ENCODE data around the gene WRNIP1. TPM values are rescaled to one million over a fixed set of nuclear protein-coding genes. Genes with fewer than 3 reads are reported as not detected.

WRNIP1 gene
- total and polyA plus RNA-seq, 2 of the 13 experiments (the other 11 are each of a cell fraction or from before 2014, with no cell fraction given) = 77.7 to 90.3 TPM

- H3K9me3 ChIP-seq (ENCODE audit: low read length) = no peaks in the 10 kb centered on the region
- H3K9ac ChIP-seq (ENCODE audit: insufficient read depth, low read depth, low read length) = no peak overlapping the region
- TF ChIP-seq IRF9 (CRISPR knock-in tag; IDR thresholded peaks at IDR 0.05; ENCODE audit: borderline replicate concordance) (no peak), ZNF574 (CRISPR knock-in tag; IDR thresholded peaks at IDR 0.05) (no peak), ZFP41 (CRISPR knock-in tag; IDR thresholded peaks at IDR 0.05; ENCODE audit: borderline replicate concordance) (no peak), USF2 (IDR thresholded peaks at IDR 0.05; ENCODE audit: low read depth, low read length) (no peak), USF2 (CRISPR knock-in tag; IDR thresholded peaks at IDR 0.05; ENCODE audit: borderline replicate concordance) (no peak), CBFB (CRISPR knock-in tag; IDR thresholded peaks at IDR 0.05) (no peak), ZMYM2 (CRISPR knock-in tag; IDR thresholded peaks at IDR 0.05) (no peak), AKNA (CRISPR knock-in tag; IDR thresholded peaks at IDR 0.05; ENCODE audit: borderline replicate concordance) (no peak), CREM (IDR thresholded peaks at IDR 0.05) (0 out of 2 replicates have a peak, but pooled peaks have one; percentile 1), CREM (CRISPR knock-in tag; IDR thresholded peaks at IDR 0.05) (no peak)
- H3K36me3 ChIP-seq (replicated peaks in 1 of 2; ENCODE audit: control insufficient read depth in 1 of 2, insufficient read depth in 2 of 2, low read length in 2 of 2) = no peaks in the 10 kb centered on the region
- H2AFZ ChIP-seq (ENCODE audit: low read length) = no peak overlapping the region
- no peak for FAIRE-seq
- POLR2A ChIA-PET = no interaction called here
- H4K20me1 ChIP-seq (ENCODE audit: insufficient read depth, low read length) = no peaks in the 10 kb centered on the region
- no peak for ATAC-seq
- H3K27me3 ChIP-seq (ENCODE audit: control insufficient read depth in 1 of 2, insufficient read depth in 2 of 2, low read length in 2 of 2) = no peaks in the 10 kb centered on the region
- no peak for DNase-seq (ENCODE audit: low spot score)
- no peak overlapping the region for H3K4me2 ChIP-seq (ENCODE audit: low read depth, low read length)
- intact Hi-C loops (cut with micrococcal nuclease; ENCODE audit: unreplicated experiment) (no loop called here), in situ Hi-C loops (cut with HindIII; ENCODE audit: extremely low pct_ligation_motif_present, low pct_unique_long_range_greater_than_20kb) (no loop called here)
- BruUV-seq (replicated peaks) = no TSS peak
- H3K4me3 ChIP-seq (replicated peaks in 1 of 3; ENCODE audit: insufficient read depth in 1 of 3, low read depth in 2 of 3, low read length in 3 of 3) = no peak overlapping the region
- CTCF ChIA-PET (ENCODE audit: low intra/inter-chr PET ratio, low total read pairs) = no interaction called here
- no peak overlapping the region for H3K27ac ChIP-seq (ENCODE audit: extremely low read length, insufficient read depth, low read length)
- 42% methylated on average over 2 of the region's 2 CpGs for WGBS (ENCODE audit: low lambda C conversion rate)
- peaks cover 34% of the 10 kb centered on the region for H3K4me1 ChIP-seq (ENCODE audit: insufficient read depth, low read length)
- H3K79me2 ChIP-seq (ENCODE audit: insufficient read depth, low read length) = no peaks in the 10 kb centered on the region
Observed at GRCh38 chr6:2756241-2756640, 9.0 kb upstream of the WRNIP1 start.

All from HepG2 (cell line).